Measurements from ENCODE around the gene SLC9A4.

DNA sequence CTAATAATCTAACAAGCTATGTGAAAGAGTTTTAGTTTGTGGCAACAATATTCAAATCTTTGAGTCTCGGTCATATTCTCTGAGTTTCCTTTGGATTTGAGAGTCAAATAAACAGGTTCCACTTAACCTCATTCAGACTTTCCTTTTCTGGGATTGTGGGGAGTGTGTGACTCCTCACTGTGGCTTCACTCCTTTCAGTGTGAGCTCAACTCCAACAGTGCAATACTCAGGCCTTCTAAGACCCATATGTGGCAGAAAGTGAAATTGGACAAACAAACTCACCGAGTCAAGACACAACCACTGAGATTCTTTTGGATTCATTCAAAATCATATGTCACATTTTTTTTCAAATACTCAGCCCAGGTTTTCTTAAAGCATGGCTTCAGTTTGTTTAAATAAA, 25.4 kb downstream of the SLC9A4 start:
- TF ChIP-seq MAX (IDR thresholded peaks at IDR 0.05; ENCODE audit: insufficient read depth, insufficient read length), result no peak
- TF ChIP-seq, protein P1, sequence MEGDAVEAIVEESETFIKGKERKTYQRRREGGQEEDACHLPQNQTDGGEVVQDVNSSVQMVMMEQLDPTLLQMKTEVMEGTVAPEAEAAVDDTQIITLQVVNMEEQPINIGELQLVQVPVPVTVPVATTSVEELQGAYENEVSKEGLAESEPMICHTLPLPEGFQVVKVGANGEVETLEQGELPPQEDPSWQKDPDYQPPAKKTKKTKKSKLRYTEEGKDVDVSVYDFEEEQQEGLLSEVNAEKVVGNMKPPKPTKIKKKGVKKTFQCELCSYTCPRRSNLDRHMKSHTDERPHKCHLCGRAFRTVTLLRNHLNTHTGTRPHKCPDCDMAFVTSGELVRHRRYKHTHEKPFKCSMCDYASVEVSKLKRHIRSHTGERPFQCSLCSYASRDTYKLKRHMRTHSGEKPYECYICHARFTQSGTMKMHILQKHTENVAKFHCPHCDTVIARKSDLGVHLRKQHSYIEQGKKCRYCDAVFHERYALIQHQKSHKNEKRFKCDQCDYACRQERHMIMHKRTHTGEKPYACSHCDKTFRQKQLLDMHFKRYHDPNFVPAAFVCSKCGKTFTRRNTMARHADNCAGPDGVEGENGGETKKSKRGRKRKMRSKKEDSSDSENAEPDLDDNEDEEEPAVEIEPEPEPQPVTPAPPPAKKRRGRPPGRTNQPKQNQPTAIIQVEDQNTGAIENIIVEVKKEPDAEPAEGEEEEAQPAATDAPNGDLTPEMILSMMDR (IDR thresholded peaks at IDR 0.05; ENCODE audit: extremely low read depth in 1 of 2, insufficient read depth in 1 of 2, low read depth in 1 of 2, low read length in 2 of 2), result no peak
- no peak for TF ChIP-seq POLR2A (IDR thresholded peaks at IDR 0.05; ENCODE audit: low read depth, low read length)
- no peak for TF ChIP-seq GATA2 (IDR thresholded peaks at IDR 0.05; ENCODE audit: insufficient read depth, insufficient read length, low read depth, low read length)
- TF ChIP-seq EZH2 (IDR thresholded peaks at IDR 0.05; ENCODE audit: borderline replicate concordance, low read depth, low read length, severe bottlenecking), result no peak
- no peak for TF ChIP-seq MYC (IDR thresholded peaks at IDR 0.05; ENCODE audit: low read depth, low read length)
- no peak for TF ChIP-seq JUN (IDR thresholded peaks at IDR 0.05; ENCODE audit: borderline replicate concordance, insufficient read depth, insufficient read length, low read depth)
- no peak for TF ChIP-seq POLR2AphosphoS5 (IDR thresholded peaks at IDR 0.05; ENCODE audit: insufficient read depth, low read depth, low read length)

All from endothelial cell of umbilical vein (primary cell).